Mesodermal cell (in vitro differentiated cells): ENCODE measurements around the gene PAGR1.
A peak's percentile ranks its signal among the peaks of the same experiment; 100 is the strongest.
"Not testable (repeated sequence)": the region's sequence is repeated elsewhere in the genome, so short reads cannot be mapped to it uniquely, and the experiment has no call there.

Source experiments
- H3K27ac ChIP-seq: 2 replicates; pipeline ENCODE4 v1.7.0; 2013; ENCODE audit warnings: mild to moderate bottlenecking, low read depth, low read length, moderate library complexity; ENCODE audit not compliant: severe bottlenecking
- H3K36me3 ChIP-seq: 2 replicates; pipeline ENCODE4 v1.7.1; 2013; ENCODE audit warnings: mild to moderate bottlenecking, low read length, moderate library complexity; ENCODE audit not compliant: control insufficient read depth, insufficient read depth
- H3K4me1 ChIP-seq: one replicate; pipeline ENCODE4 v1.7.1; 2013; ENCODE audit warnings: mild to moderate bottlenecking, low read length; ENCODE audit not compliant: insufficient read depth, control insufficient read depth, poor library complexity, severe bottlenecking
- H3K4me3 ChIP-seq: 2 replicates; pipeline ENCODE4 v1.7.0; 2013; ENCODE audit warnings: low read length, control low read depth, mild to moderate bottlenecking; ENCODE audit not compliant: insufficient read depth, poor library complexity, severe bottlenecking; ENCODE audit errors: extremely low read depth
- H3K9me3 ChIP-seq: 2 replicates; pipeline ENCODE4 v1.7.1; 2013; ENCODE audit warnings: mild to moderate bottlenecking, low read length, moderate library complexity; ENCODE audit not compliant: control insufficient read depth
- WGBS, 2 experiments: methylation state at CpG; one replicate each; pipeline ENCODE4 v1.1.5; 2013; ENCODE audit warnings: missing lambda C conversion rate in 2 of 2; ENCODE audit not compliant: insufficient coverage in 2 of 2; 5-methylcytosine and 5-hydroxymethylcytosine counted together

PAGR1 gene

DNA sequence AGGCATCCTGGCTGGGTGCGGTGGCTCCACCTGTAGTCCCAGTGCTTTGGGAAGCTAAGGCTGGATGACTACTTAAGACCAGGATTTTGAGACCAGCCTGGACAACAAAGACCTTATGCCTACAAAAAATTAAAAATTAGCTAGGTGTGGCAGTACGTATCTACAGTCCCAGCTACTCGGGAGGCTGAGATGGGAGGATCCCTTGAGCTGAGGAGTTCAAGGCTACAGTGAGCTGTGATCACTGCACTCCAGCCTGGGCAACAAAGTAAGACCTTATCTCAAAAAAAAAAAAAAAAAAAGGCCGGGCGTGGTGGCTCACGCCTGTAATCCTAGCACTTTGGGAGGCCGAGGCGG, 10.4 kb downstream of the PAGR1 start:
- H3K9me3 ChIP-seq, result no peaks in the 10 kb centered on the region
- peaks cover 8% of the 10 kb centered on the region for H3K36me3 ChIP-seq
- no peak overlapping the region for H3K27ac ChIP-seq
- H3K4me1 ChIP-seq, result peaks cover 28% of the 10 kb centered on the region
- WGBS, 2 experiments, result 94 to 100% methylated on average over 1 to 5 of the region's 8 CpGs
- no peak overlapping the region for H3K4me3 ChIP-seq

DNA sequence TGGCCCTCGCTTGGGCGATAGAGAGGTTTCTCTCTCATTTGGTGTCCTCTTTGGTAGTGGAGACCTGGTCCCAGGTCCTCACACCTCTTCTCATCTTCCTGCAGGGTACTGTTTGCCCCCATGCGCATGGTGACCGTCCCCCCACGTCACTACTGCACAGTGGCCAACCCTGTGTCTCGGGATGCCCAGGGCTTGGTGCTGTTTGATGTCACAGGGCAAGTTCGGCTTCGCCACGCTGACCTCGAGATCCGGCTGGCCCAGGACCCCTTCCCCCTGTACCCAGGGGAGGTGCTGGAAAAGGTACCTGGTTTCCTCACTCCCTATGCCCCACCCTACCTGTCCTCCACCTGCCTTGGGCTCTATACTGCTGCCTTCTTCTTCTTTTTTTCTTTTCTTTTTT, 14.8 kb downstream of the PAGR1 start:
- H3K4me1 ChIP-seq, result peaks cover 3% of the 10 kb centered on the region
- H3K27ac ChIP-seq, result no peak overlapping the region
- WGBS, 2 experiments, result 97 to 100% methylated on average over 4 to 9 of the region's 11 CpGs
- H3K4me3 ChIP-seq, result no peak overlapping the region
- no peaks in the 10 kb centered on the region for H3K9me3 ChIP-seq
- H3K36me3 ChIP-seq, result no peaks in the 10 kb centered on the region

DNA sequence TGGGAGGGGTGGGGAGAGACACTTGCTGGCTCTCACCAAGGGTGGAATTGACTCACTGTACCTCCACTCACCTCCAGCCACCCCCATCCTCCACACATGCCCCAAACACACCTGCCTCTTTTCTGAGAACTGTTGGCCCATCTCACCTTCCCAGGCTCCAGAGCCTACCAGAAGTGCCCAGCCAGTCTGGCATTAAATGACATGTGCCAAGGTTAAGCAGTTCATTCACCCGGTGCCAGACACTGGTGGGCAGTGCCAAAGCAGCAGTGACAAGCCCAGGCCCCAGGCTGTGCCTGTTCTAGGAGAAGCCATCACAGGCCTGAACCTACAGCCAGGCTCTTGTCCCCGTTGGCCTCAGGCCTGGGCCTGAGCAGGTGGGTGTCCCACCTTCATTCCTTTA, 15.5 kb downstream of the PAGR1 start:
- Histone ChIP-seq H3K9me3 (no peaks in the 10 kb centered on the region), H3K27ac (no peak overlapping the region), H3K4me3 (no peak overlapping the region), H3K36me3 (no peaks in the 10 kb centered on the region), H3K4me1 (no peaks in the 10 kb centered on the region)
- WGBS, 2 experiments, result 86% methylated on average over 1 to 2 of the region's 2 CpGs

- H3K27ac ChIP-seq, H3K4me1 ChIP-seq, H3K36me3 ChIP-seq, H3K9me3 ChIP-seq, H3K4me3 ChIP-seq: not testable (repeated sequence)
- WGBS, 2 experiments, result 75 to 88% methylated on average over 1 of the region's 4 CpGs
These were observed 17.3 kb downstream of the PAGR1 start for GRCh38 chr16:29833219-29833618.

- Histone ChIP-seq H3K4me3 (no peak overlapping the region), H3K36me3 (no peaks in the 10 kb centered on the region), H3K27ac (no peak overlapping the region), H3K4me1 (peaks cover 10% of the 10 kb centered on the region), H3K9me3 (no peaks in the 10 kb centered on the region)
- 92 to 96% methylated on average over 4 to 5 of the region's 5 CpGs for WGBS, 2 experiments
These were observed 18.1 kb downstream of the PAGR1 start for GRCh38 chr16:29834079-29834478.

- Histone ChIP-seq H3K4me1 (peaks cover 10% of the 10 kb centered on the region), H3K4me3 (no peak overlapping the region), H3K36me3 (no peaks in the 10 kb centered on the region), H3K9me3 (no peaks in the 10 kb centered on the region), H3K27ac (no peak overlapping the region)
- WGBS, 2 experiments, result 83 to 92% methylated on average over 5 to 6 of the region's 7 CpGs
These were observed 20.0 kb downstream of the PAGR1 start for GRCh38 chr16:29835926-29836325.

DNA sequence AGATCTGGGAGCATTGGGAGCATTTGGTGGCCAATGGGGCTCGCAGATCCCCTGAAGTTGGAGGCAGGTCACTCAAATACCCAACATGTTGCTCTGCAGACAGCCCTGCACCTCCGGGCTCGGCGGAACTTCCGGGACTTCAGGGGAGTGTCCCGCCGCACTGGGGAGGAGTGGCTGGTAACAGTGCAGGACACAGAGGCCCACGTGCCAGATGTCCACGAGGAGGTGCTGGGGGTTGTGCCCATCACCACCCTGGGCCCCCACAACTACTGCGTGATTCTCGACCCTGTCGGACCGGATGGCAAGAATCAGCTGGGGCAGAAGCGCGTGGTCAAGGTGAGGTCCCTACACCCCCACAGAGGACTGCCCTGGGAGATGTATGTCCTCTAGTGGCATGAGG, 20.7 kb downstream of the PAGR1 start:
- no peak overlapping the region for H3K4me3 ChIP-seq
- H3K27ac ChIP-seq, result no peak overlapping the region
- H3K4me1 ChIP-seq, result peaks cover 10% of the 10 kb centered on the region
- WGBS, 2 experiments, result 84 to 90% methylated on average over 12 to 15 of the region's 15 CpGs
- no peaks in the 10 kb centered on the region for H3K9me3 ChIP-seq
- no peaks in the 10 kb centered on the region for H3K36me3 ChIP-seq

DNA sequence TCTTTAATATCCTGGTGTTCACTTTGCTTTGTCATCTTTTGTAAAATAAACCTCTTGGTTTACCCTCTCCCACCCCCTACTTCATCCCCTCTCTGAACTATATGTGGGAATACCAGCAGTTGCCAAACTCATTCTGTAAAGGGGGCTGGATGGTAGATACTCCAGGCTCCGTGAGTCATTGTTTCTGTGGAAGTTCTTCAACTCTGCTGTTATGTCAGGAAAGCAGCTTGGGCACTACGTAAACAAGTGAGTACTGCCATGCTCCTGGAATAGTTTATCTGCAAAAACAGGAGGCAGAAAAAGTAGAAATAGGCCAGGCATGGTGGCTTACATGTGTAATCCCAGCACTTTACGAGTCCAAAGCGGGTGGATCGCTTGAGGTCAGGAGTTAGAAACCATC, 21.9 kb downstream of the PAGR1 start:
- H3K4me1 ChIP-seq, result peaks cover 10% of the 10 kb centered on the region
- peak overlapping the region; percentile 29 for H3K27ac ChIP-seq
- 85 to 94% methylated on average over 5 of the region's 5 CpGs for WGBS, 2 experiments
- no peaks in the 10 kb centered on the region for H3K36me3 ChIP-seq
- no peaks in the 10 kb centered on the region for H3K9me3 ChIP-seq
- no peak overlapping the region for H3K4me3 ChIP-seq

DNA sequence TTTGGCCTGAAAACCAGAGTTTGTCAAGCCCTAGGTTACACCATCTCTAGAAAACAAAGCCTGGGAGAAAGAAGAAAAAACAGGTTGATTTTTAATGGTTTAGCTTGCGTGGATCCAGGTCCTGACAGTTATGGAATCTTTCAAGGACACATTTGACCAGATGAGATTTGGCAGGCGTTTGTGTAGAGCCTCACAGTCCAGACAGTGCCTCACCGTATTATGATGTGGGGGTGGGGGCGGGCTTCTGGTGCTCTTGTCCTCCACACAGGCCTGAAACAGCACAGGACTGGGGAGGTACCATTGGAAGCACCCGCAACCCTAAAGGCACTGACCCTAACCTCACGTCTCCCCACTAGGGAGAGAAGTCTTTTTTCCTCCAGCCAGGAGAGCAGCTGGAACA, 23.9 kb downstream of the PAGR1 start:
- Histone ChIP-seq H3K27ac (no peak overlapping the region), H3K4me3 (no peak overlapping the region), H3K36me3 (no peaks in the 10 kb centered on the region), H3K9me3 (no peaks in the 10 kb centered on the region), H3K4me1 (peaks cover 10% of the 10 kb centered on the region)
- 100% methylated on average over 4 of the region's 6 CpGs; no CpG with 5 or more reads in 1 of the 2 experiments for WGBS, 2 experiments

DNA sequence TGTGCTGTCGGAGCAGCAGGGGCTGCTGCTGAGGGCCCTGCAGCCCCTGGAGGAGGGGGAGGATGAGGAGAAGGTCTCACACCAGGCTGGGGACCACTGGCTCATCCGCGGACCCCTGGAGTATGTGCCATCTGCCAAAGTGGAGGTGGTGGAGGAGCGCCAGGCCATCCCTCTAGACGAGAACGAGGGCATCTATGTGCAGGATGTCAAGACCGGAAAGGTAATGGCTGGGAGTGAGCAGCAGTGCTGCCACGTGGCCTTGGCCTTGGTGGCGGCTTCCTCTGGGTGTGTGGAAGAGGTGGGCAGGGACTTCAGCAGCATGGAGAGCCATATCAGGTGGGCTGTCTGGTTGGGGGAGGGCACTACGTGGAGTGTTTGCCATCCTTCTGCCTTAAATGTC, 24.3 kb downstream of the PAGR1 start:
- Histone ChIP-seq H3K27ac (no peak overlapping the region), H3K36me3 (no peaks in the 10 kb centered on the region), H3K9me3 (no peaks in the 10 kb centered on the region), H3K4me3 (no peak overlapping the region), H3K4me1 (peaks cover 10% of the 10 kb centered on the region)
- 92 to 98% methylated on average over 8 to 9 of the region's 10 CpGs for WGBS, 2 experiments

DNA sequence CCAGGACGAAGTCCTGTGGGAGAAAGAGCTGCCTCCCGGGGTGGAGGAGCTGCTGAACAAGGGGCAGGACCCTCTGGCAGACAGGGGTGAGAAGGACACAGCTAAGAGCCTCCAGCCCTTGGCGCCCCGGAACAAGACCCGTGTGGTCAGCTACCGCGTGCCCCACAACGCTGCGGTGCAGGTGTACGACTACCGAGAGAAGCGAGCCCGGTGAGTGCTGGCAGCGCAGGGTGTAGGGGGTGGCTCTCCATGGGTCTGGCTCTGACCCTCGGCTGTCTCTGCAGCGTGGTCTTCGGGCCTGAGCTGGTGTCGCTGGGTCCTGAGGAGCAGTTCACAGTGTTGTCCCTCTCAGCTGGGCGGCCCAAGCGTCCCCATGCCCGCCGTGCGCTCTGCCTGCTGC, 25.7 kb downstream of the PAGR1 start:
- WGBS, 2 experiments, result 87 to 96% methylated on average over 22 to 23 of the region's 23 CpGs
- Histone ChIP-seq H3K36me3 (no peaks in the 10 kb centered on the region), H3K4me3 (no peak overlapping the region), H3K4me1 (peaks cover 10% of the 10 kb centered on the region), H3K9me3 (no peaks in the 10 kb centered on the region), H3K27ac (no peak overlapping the region)
